ENCODE results near the gene HACL1. TPM values are rescaled to one million over a fixed set of nuclear protein-coding genes. Genes with fewer than 3 reads are reported as not detected.
A peak's percentile ranks its signal among the peaks of the same experiment; 100 is the strongest.

The HACL1 gene
- total RNA-seq, 6 experiments from 2014 or later, result 28.9 to 37.4 (median 32.9) TPM

DNA sequence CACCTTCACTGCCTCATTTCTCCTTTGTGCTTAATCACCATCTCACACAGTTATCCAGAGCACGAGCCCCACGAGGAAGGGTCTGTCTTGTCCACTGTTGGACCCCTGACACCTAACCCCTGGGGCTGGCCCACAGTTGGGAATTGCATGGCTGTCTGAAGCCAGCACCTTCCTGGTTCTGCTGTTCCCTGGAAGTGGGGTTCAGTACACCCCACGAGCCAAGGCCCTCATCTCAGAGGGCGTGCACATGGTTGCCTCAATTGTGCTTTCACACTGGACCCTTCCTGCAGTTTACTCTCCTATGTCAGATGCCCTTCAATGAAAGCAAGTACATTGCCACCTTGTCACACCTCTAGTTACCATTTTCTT lies 30.8 kb upstream of the HACL1 start:
- Histone ChIP-seq H3K4me1 (peaks cover 0 to 20% (median 7%) of the 10 kb centered on the region in 4 donors), H3K36me3 (no peaks in the 10 kb centered on the region), H3K4me3 (no peak overlapping the region), H3K27ac (no peak overlapping the region), H3K9me3 (no peaks in the 10 kb centered on the region), H3K27me3 (no peaks in the 10 kb centered on the region)
- no peak for DNase-seq
- 91% methylated on average over 4 of the region's 4 CpGs for WGBS (ENCODE audit: insufficient coverage, low coverage, low lambda C conversion rate, missing lambda C conversion rate)
- ATAC-seq, result no peak
- intact Hi-C loops (cut with DNase I), result loop anchor here in 1 of 2 donors (10.0 kb wide), 1 partner anchor 613 kb away; no protein-coding TSS in a partner anchor
- TF ChIP-seq, protein P1, sequence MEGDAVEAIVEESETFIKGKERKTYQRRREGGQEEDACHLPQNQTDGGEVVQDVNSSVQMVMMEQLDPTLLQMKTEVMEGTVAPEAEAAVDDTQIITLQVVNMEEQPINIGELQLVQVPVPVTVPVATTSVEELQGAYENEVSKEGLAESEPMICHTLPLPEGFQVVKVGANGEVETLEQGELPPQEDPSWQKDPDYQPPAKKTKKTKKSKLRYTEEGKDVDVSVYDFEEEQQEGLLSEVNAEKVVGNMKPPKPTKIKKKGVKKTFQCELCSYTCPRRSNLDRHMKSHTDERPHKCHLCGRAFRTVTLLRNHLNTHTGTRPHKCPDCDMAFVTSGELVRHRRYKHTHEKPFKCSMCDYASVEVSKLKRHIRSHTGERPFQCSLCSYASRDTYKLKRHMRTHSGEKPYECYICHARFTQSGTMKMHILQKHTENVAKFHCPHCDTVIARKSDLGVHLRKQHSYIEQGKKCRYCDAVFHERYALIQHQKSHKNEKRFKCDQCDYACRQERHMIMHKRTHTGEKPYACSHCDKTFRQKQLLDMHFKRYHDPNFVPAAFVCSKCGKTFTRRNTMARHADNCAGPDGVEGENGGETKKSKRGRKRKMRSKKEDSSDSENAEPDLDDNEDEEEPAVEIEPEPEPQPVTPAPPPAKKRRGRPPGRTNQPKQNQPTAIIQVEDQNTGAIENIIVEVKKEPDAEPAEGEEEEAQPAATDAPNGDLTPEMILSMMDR (IDR thresholded peaks at IDR 0.05), result no peak
- no peak for TF ChIP-seq POLR2A (IDR thresholded peaks at IDR 0.05)

DNA sequence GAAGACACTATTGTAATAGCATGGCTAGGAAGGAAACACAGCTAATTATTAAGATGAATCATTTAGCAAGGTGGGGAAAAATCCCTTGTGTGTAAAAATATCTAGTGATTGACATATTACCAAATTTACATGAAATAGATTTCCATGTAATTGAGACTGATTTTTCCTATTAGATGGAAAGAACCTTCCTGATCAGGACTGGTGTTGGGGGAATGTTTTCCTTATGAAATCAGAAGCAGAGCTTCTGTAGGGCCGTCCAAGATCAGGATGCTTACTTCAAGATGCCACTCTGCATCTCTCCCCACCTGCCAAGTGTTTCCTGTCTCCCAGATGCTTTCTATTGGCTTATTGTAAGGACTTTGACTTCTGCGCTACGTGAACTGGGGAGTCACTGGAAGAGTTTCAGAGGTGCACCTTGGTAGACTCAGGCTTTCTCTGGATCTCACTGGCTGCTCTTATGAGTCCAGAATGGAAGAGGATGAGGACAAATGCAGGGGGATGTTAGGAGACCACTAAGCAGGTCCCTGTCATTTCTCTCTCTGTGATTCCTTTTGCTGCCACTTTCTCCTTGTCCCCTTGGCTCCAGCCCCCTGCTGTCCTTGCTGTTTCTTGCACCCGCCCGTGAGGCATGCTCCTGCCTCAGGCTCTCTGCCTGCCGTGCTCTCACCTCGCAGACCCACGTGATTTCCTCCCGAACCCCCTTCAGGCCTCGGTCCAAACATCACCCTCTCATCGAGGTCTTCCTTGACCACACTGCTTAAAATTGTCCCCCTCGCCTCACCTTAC lies 30.2 kb upstream of the HACL1 start:
- H3K36me3 ChIP-seq, result no peaks in the 10 kb centered on the region
- TF ChIP-seq, protein P1 (IDR thresholded peaks at IDR 0.05), result no peak
- TF ChIP-seq POLR2A (IDR thresholded peaks at IDR 0.05), result no peak
- WGBS (ENCODE audit: insufficient coverage, low coverage, low lambda C conversion rate, missing lambda C conversion rate), result 87% methylated on average over 9 of the region's 12 CpGs
- no peaks in the 10 kb centered on the region for H3K27me3 ChIP-seq
- intact Hi-C loops (cut with DNase I), result loop anchor here in 1 of 2 donors (10.0 kb wide), 1 partner anchor 613 kb away; no protein-coding TSS in a partner anchor
- H3K27ac ChIP-seq, result no peak overlapping the region
- peaks cover 0 to 20% (median 7%) of the 10 kb centered on the region in 4 donors for H3K4me1 ChIP-seq
- ATAC-seq (no peak), DNase-seq (no peak)
- H3K9me3 ChIP-seq, result no peaks in the 10 kb centered on the region
- H3K4me3 ChIP-seq, result no peak overlapping the region

DNA sequence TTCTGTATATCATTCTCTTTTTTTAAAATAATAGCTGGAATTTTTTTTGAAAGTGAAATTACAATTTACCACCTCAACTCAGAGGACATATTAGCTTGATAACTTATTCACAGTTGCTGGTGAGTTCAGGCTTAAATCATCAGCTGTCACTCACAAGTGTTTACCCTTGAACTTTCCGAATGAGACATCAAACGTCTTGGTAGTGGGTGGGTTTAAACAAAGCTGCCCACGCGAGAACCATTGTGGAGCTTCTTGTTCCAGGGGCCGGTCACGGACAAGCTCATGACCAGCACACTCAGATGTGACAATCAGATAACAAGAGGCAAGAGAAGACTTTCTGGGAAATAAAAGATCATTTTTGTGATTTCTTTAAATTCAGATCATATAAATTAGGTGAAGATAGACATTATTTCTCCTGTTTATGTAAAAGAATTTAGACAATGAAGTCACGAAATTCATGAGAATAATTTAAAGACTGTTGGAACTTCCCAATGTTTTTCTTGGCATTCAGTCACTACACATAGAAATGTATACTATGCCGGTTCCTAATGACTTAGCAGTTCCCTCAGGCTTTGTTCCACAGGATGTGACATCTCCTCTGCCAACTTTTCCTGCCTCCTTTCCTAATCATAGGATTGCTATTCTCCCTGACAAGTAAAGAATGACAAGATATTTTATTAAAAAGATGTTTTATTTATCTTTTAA lies 29.4 kb upstream of the HACL1 start:
- WGBS (ENCODE audit: insufficient coverage, low coverage, low lambda C conversion rate, missing lambda C conversion rate), result 11% methylated on average over 8 of the region's 8 CpGs
- peak in 3 of 4 donors; percentile 4 to 36 (median 5) for ATAC-seq
- intact Hi-C loops (cut with DNase I), result loop anchor here in 1 of 2 donors (10.0 kb wide), 1 partner anchor 614 kb away; no protein-coding TSS in a partner anchor

DNA sequence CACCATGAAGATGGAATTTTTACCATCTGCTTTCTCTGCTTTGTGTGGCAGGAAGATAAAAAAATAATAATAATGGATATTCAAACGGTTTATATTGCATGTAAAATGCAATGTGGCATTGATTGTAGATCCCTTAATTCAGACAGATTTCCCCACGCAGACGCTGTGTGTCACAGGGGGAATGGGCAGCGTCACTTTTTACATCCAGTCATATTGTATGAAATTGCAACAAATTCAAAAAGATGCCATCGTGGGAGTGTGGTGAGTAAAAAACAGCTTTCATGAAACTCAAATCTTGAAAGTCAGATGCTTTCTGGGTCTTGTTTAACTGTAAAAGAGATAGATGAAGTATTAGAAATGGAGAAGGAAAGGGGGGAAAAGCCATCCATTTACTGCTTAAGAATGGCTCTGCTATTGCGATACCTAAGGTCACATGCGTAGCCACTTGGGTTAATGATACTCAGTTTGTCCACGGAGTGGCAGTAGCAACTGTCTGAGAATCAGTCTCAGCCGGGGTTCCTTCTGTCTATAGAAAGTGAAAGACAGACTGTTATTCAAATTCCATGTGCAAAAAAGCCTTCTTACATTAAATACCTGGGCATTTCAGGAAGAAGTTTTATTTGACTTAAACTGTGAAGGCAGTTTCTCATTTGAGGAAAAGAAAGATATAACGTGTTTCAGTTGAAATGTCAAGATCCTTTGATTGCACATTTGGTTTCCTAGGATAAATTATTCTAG lies 28.7 kb upstream of the HACL1 start:
- Histone ChIP-seq H3K4me3 (peak overlapping the region in 2 of 3 donors; percentile 6 to 16), H3K9me3 (no peaks in the 10 kb centered on the region), H3K27ac (peak overlapping the region in 2 of 3 donors; percentile 3 to 13), H3K4me1 (peaks cover 0 to 20% (median 7%) of the 10 kb centered on the region in 4 donors), H3K36me3 (no peaks in the 10 kb centered on the region), H3K27me3 (no peaks in the 10 kb centered on the region)
- WGBS (ENCODE audit: insufficient coverage, low coverage, low lambda C conversion rate, missing lambda C conversion rate), result 32% methylated on average over 9 of the region's 10 CpGs
- ATAC-seq, result peak; percentile 93 to 96 (median 96)
- peak in 1 of 3 donors; percentile 67 for DNase-seq
- TF ChIP-seq, protein P1 (IDR thresholded peaks at IDR 0.05), result peak; percentile 73 to 81 (median 78)
- TF ChIP-seq POLR2A (IDR thresholded peaks at IDR 0.05), result no peak
- intact Hi-C loops (cut with DNase I), result loop anchor here (5.0 to 10.0 kb wide), 2 partner anchors 615 to 622 kb away; no protein-coding TSS in a partner anchor

More for the DNA sequence above, 29.4 kb upstream of the HACL1 start:
- peak overlapping the region in 2 of 3 donors; percentile 6 to 16 for H3K4me3 ChIP-seq
- H3K36me3 ChIP-seq, result no peaks in the 10 kb centered on the region
- H3K27me3 ChIP-seq, result no peaks in the 10 kb centered on the region
- DNase-seq, result no peak
- peak overlapping the region in 2 of 3 donors; percentile 3 to 13 for H3K27ac ChIP-seq
- H3K9me3 ChIP-seq, result no peaks in the 10 kb centered on the region
- TF ChIP-seq, protein P1 (IDR thresholded peaks at IDR 0.05), result no peak
- no peak for TF ChIP-seq POLR2A (IDR thresholded peaks at IDR 0.05)
- peaks cover 0 to 20% (median 7%) of the 10 kb centered on the region in 4 donors for H3K4me1 ChIP-seq

Measured in right lobe of liver (tissue), 6 donors.